Activated T-cell treated with anti-CD3 and anti-CD28 coated beads, Interleukin-2, amount 50 U/mL, for 24 hours (primary cell): ENCODE measurements around the gene TMEM62.
"Not testable (repeated sequence)": the region's sequence is repeated elsewhere in the genome, so short reads cannot be mapped to it uniquely, and the experiment has no call there.

Source experiments
- DNase-seq: peaks from one replicate; pipeline ENCODE4 v3.0.0-alpha.2; 2020
- H3K27ac Mint-ChIP-seq: 2 replicates; pipeline ENCODE4 v1.8.0; 2020; ENCODE audit warnings: mild to moderate bottlenecking, mixed read lengths
- H3K27me3 Mint-ChIP-seq: 2 replicates; pipeline ENCODE4 v1.8.0; 2020; ENCODE audit warnings: mixed read lengths
- H3K36me3 Mint-ChIP-seq: 2 replicates; pipeline ENCODE4 v1.8.0; 2020; ENCODE audit warnings: low read depth, mixed read lengths
- H3K4me1 Mint-ChIP-seq: 2 replicates; pipeline ENCODE4 v1.8.0; 2020; ENCODE audit warnings: low read depth, mixed read lengths
- H3K4me3 Mint-ChIP-seq: 2 replicates; pipeline ENCODE4 v1.8.0; 2020; ENCODE audit warnings: mild to moderate bottlenecking, moderate library complexity, mixed read lengths
- H3K9me3 Mint-ChIP-seq: 2 replicates; pipeline ENCODE4 v1.8.0; 2020; ENCODE audit warnings: mixed read lengths

TMEM62 gene

GRCh38 chr15:43134157-43134635, 810 bp downstream of the TMEM62 start:
- Mint-ChIP-seq H3K27me3 (no peaks in the 10 kb centered on the region), H3K4me1 (peaks cover 28% of the 10 kb centered on the region), H3K36me3 (peaks cover 42% of the 10 kb centered on the region), H3K9me3 (no peaks in the 10 kb centered on the region), H3K27ac (peak overlapping the region; percentile 86), H3K4me3 (peak overlapping the region; percentile 86)
- DNase-seq: no peak

- Mint-ChIP-seq H3K4me1 (peaks cover 28% of the 10 kb centered on the region), H3K9me3 (no peaks in the 10 kb centered on the region), H3K36me3 (peaks cover 54% of the 10 kb centered on the region), H3K4me3 (no peak overlapping the region), H3K27ac (no peak overlapping the region), H3K27me3 (no peaks in the 10 kb centered on the region)
- DNase-seq: no peak
Observed at GRCh38 chr15:43135351-43135750, 2.0 kb downstream of the TMEM62 start.

GRCh38 chr15:43143203-43143941, 10.0 kb downstream of the TMEM62 start:
- no peaks in the 10 kb centered on the region for H3K9me3 Mint-ChIP-seq
- no peaks in the 10 kb centered on the region for H3K27me3 Mint-ChIP-seq
- no peak for DNase-seq
- H3K4me1 Mint-ChIP-seq: peaks cover 20% of the 10 kb centered on the region
- H3K4me3 Mint-ChIP-seq: no peak overlapping the region
- H3K36me3 Mint-ChIP-seq: peaks cover 62% of the 10 kb centered on the region
- H3K27ac Mint-ChIP-seq: no peak overlapping the region

- Mint-ChIP-seq H3K9me3 (no peaks in the 10 kb centered on the region), H3K27ac (no peak overlapping the region), H3K36me3 (peaks cover 62% of the 10 kb centered on the region), H3K4me3 (no peak overlapping the region), H3K4me1 (peaks cover 16% of the 10 kb centered on the region), H3K27me3 (no peaks in the 10 kb centered on the region)
- DNase-seq: no peak
Observed at GRCh38 chr15:43144512-43144911, 11.1 kb downstream of the TMEM62 start.

GRCh38 chr15:43146184-43146583, 12.8 kb downstream of the TMEM62 start:
- H3K4me1 Mint-ChIP-seq: peaks cover 16% of the 10 kb centered on the region
- DNase-seq: no peak
- H3K4me3 Mint-ChIP-seq: no peak overlapping the region
- no peaks in the 10 kb centered on the region for H3K27me3 Mint-ChIP-seq
- peaks cover 54% of the 10 kb centered on the region for H3K36me3 Mint-ChIP-seq
- no peaks in the 10 kb centered on the region for H3K9me3 Mint-ChIP-seq
- no peak overlapping the region for H3K27ac Mint-ChIP-seq

- no peak for DNase-seq
- Mint-ChIP-seq H3K36me3 (peaks cover 64% of the 10 kb centered on the region), H3K27ac (no peak overlapping the region), H3K4me3 (no peak overlapping the region), H3K27me3 (no peaks in the 10 kb centered on the region), H3K4me1 (peaks cover 12% of the 10 kb centered on the region), H3K9me3 (no peaks in the 10 kb centered on the region)
Observed at GRCh38 chr15:43150191-43150929, 17.0 kb downstream of the TMEM62 start.

- H3K9me3 Mint-ChIP-seq: no peaks in the 10 kb centered on the region
- no peaks in the 10 kb centered on the region for H3K27me3 Mint-ChIP-seq
- H3K4me3 Mint-ChIP-seq: no peak overlapping the region
- H3K27ac Mint-ChIP-seq: no peak overlapping the region
- H3K36me3 Mint-ChIP-seq: peaks cover 64% of the 10 kb centered on the region
- DNase-seq: no peak
- H3K4me1 Mint-ChIP-seq: peaks cover 12% of the 10 kb centered on the region
Observed at GRCh38 chr15:43151688-43152087, 18.3 kb downstream of the TMEM62 start.

GRCh38 chr15:43153269-43153668, 19.9 kb downstream of the TMEM62 start:
- no peak overlapping the region for H3K4me3 Mint-ChIP-seq
- H3K4me1 Mint-ChIP-seq: peaks cover 12% of the 10 kb centered on the region
- DNase-seq: no peak
- H3K27me3 Mint-ChIP-seq: no peaks in the 10 kb centered on the region
- no peak overlapping the region for H3K27ac Mint-ChIP-seq
- no peaks in the 10 kb centered on the region for H3K9me3 Mint-ChIP-seq
- H3K36me3 Mint-ChIP-seq: peaks cover 64% of the 10 kb centered on the region

GRCh38 chr15:43165801-43166325, 32.5 kb downstream of the TMEM62 start:
- Mint-ChIP-seq H3K36me3 (peaks cover 59% of the 10 kb centered on the region), H3K27me3 (no peaks in the 10 kb centered on the region), H3K9me3 (peaks cover 4% of the 10 kb centered on the region), H3K4me3 (no peak overlapping the region), H3K4me1 (peaks cover 4% of the 10 kb centered on the region), H3K27ac (peak overlapping the region; percentile 12)
- DNase-seq: no peak

- H3K4me1 Mint-ChIP-seq, H3K27ac Mint-ChIP-seq: not testable (repeated sequence)
- peaks cover 58% of the 10 kb centered on the region for H3K36me3 Mint-ChIP-seq
Observed at GRCh38 chr15:43167261-43167660, 33.9 kb downstream of the TMEM62 start.

GRCh38 chr15:43168192-43169107, 35.1 kb downstream of the TMEM62 start:
- no peak overlapping the region for H3K4me3 Mint-ChIP-seq
- H3K36me3 Mint-ChIP-seq: peaks cover 62% of the 10 kb centered on the region
- peaks cover 4% of the 10 kb centered on the region for H3K4me1 Mint-ChIP-seq
- H3K27me3 Mint-ChIP-seq: no peaks in the 10 kb centered on the region
- H3K9me3 Mint-ChIP-seq: peaks cover 4% of the 10 kb centered on the region
- H3K27ac Mint-ChIP-seq: peak overlapping the region; percentile 12
- no peak for DNase-seq

More at GRCh38 chr15:43167261-43167660, 33.9 kb downstream of the TMEM62 start:
- not testable (repeated sequence) for H3K4me3 Mint-ChIP-seq, H3K27me3 Mint-ChIP-seq, DNase-seq, H3K9me3 Mint-ChIP-seq

- DNase-seq: no peak
- Mint-ChIP-seq H3K36me3 (peaks cover 57% of the 10 kb centered on the region), H3K4me1 (peaks cover 4% of the 10 kb centered on the region), H3K27ac (no peak overlapping the region), H3K4me3 (no peak overlapping the region), H3K9me3 (peaks cover 4% of the 10 kb centered on the region), H3K27me3 (no peaks in the 10 kb centered on the region)
Observed at GRCh38 chr15:43169888-43170287, 36.5 kb downstream of the TMEM62 start.

- not testable (repeated sequence) for DNase-seq, H3K27ac Mint-ChIP-seq, H3K4me3 Mint-ChIP-seq, H3K27me3 Mint-ChIP-seq, H3K4me1 Mint-ChIP-seq, H3K9me3 Mint-ChIP-seq
- peaks cover 34% of the 10 kb centered on the region for H3K36me3 Mint-ChIP-seq
Observed at GRCh38 chr15:43175656-43176309, 42.4 kb downstream of the TMEM62 start.

- H3K36me3 Mint-ChIP-seq: peaks cover 36% of the 10 kb centered on the region
- not testable (repeated sequence) for H3K9me3 Mint-ChIP-seq, H3K4me1 Mint-ChIP-seq, H3K27me3 Mint-ChIP-seq, H3K4me3 Mint-ChIP-seq, H3K27ac Mint-ChIP-seq, DNase-seq
Observed at GRCh38 chr15:43177147-43177546, 43.8 kb downstream of the TMEM62 start.
